ENCODE results near the gene CH25H.

Gene CH25H

DNA sequence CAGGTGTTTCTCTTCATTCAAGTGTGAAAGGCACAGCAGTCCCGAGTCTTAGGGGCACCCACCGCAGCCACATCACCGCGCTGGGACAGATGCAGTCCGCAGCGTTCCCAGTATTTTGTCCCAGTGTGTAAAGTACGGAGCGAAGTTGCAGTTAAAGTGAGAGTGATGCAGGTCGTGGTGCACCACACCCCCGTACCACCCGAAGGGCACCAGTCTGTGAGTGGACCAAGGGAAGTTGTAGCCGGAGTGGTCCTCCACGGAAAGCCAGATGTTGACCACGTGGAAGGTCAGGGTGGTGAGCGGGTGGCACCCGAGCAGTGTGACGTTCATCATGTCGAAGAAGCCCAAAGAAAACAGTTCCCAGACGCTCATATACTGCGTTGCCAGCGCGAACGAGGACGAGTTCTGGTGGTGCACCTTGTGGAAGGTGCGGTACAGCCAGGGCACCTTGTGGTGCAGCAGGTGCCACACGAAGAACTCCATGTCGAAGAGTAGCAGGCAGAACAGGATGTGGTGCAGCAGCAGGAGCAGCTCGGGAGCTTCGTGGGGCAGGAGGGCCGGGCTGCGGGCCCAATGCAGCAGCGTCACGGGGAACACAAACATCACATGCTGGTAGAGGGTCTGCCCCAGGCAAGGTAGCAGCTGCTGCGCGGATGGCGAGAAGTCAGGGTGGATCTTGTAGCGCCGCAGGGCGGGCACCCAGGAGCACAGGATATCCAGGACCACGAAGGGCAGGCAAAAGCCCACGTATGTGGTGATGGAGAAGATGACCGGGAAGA lies 526 bp downstream of the CH25H start:
- ChIA-PET POLR2A (no interaction called here), CTCF (interaction anchor here (1.1 to 1.6 kb wide), 3 partner anchors 172 to 274 kb away, joined by 4 to 5 read pairs (median 4); no protein-coding TSS in a partner anchor)
- DNase-seq (ENCODE audit: extremely low spot score): no peak
- no peak for TF ChIP-seq TARDBP (IDR thresholded peaks at IDR 0.05)
- TF ChIP-seq FOXM1 (IDR thresholded peaks at IDR 0.05; ENCODE audit: borderline replicate concordance): no peak
- TF ChIP-seq, protein P1, sequence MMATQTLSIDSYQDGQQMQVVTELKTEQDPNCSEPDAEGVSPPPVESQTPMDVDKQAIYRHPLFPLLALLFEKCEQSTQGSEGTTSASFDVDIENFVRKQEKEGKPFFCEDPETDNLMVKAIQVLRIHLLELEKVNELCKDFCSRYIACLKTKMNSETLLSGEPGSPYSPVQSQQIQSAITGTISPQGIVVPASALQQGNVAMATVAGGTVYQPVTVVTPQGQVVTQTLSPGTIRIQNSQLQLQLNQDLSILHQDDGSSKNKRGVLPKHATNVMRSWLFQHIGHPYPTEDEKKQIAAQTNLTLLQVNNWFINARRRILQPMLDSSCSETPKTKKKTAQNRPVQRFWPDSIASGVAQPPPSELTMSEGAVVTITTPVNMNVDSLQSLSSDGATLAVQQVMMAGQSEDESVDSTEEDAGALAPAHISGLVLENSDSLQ (IDR thresholded peaks at IDR 0.05): no peak
- no peak for TF ChIP-seq SP1 (IDR thresholded peaks at IDR 0.05)
- TF ChIP-seq CTBP1 (IDR thresholded peaks at IDR 0.05; ENCODE audit: borderline replicate concordance): no peak
- TF ChIP-seq NFRKB (IDR thresholded peaks at IDR 0.05): no peak
- no peak for TF ChIP-seq HDGF (IDR thresholded peaks at IDR 0.05; ENCODE audit: borderline replicate concordance)
- no peak for TF ChIP-seq ARNT (IDR thresholded peaks at IDR 0.05)
- no peak for TF ChIP-seq LEF1 (IDR thresholded peaks at IDR 0.05; ENCODE audit: borderline replicate concordance)
- no peak for TF ChIP-seq SUZ12 (IDR thresholded peaks at IDR 0.05)

DNA sequence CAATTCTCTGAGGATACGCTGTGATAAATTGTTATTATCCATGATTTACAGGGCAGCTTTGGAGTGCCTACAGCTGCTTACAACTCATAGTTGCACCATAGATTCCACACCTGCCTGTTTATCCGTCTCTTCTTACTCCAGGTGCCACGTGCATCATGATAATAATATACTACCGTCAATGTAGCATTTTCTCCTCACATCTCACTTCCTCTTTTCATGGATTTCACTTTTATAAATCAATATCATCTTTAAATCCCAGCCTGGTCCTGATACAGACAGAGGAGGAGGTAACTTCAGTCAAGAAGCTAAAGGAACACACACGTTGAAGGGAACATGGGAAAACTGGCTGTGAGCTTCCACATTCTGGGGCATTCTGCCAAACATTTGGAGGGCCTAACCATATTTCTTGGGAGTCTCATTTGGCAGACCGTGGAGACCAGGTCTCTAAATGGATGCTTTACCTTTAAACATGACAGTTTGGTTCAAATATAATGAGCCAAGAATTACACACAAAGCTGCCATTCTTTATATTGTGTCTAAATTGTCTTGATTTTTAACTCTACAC lies 2.4 kb downstream of the CH25H start:
- no peak for DNase-seq (ENCODE audit: extremely low spot score)
- no peak for TF ChIP-seq TARDBP (IDR thresholded peaks at IDR 0.05)
- no peak for TF ChIP-seq ZNF384 (IDR thresholded peaks at IDR 0.05)
- TF ChIP-seq FOXM1 (IDR thresholded peaks at IDR 0.05; ENCODE audit: borderline replicate concordance): no peak
- TF ChIP-seq ARNT (IDR thresholded peaks at IDR 0.05): no peak
- TF ChIP-seq LEF1 (IDR thresholded peaks at IDR 0.05; ENCODE audit: borderline replicate concordance): no peak
- no peak for TF ChIP-seq L3MBTL2 (conservative IDR thresholded peaks at IDR 0.05)
- no peak for TF ChIP-seq SUZ12 (IDR thresholded peaks at IDR 0.05)
- TF ChIP-seq, protein P1 (IDR thresholded peaks at IDR 0.05): no peak
- TF ChIP-seq BHLHE40 (IDR thresholded peaks at IDR 0.05; ENCODE audit: borderline replicate concordance): no peak
- no peak for TF ChIP-seq SP1 (IDR thresholded peaks at IDR 0.05)
- TF ChIP-seq NFRKB (IDR thresholded peaks at IDR 0.05): no peak
- CTCF ChIA-PET: interaction anchor here (1.3 kb wide), 1 partner anchor 9 kb away, joined by 5 read pairs; no protein-coding TSS in a partner anchor
- POLR2A ChIA-PET: no interaction called here

DNA sequence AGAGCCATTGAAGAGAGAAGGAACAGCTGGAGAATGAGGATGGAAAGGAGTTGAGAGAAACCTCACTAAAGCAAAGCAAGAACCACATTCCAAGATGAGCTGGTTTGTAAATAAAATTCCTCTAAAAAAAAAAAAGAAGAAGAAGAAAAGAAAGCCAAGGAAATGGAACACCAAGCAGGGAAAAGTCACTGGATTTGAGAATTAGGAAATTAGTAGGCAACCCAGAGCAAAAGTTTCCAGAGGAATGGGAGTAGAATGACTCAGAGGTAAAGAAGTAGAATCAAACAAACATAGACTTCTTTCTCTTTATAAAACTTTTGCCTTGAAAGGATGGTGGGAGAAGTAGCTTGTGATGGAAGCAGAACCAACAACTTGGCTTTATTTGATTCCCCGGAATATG lies 3.9 kb downstream of the CH25H start:
- no peak for DNase-seq (ENCODE audit: extremely low spot score)
- ChIA-PET CTCF (interaction anchor here (1.3 kb wide), 1 partner anchor 11 kb away, joined by 5 read pairs; no protein-coding TSS in a partner anchor), POLR2A (no interaction called here)
- TF ChIP-seq HDGF (IDR thresholded peaks at IDR 0.05; ENCODE audit: borderline replicate concordance): no peak
- no peak for TF ChIP-seq L3MBTL2 (conservative IDR thresholded peaks at IDR 0.05)
- TF ChIP-seq FOXM1 (IDR thresholded peaks at IDR 0.05; ENCODE audit: borderline replicate concordance): no peak
- no peak for TF ChIP-seq SP1 (IDR thresholded peaks at IDR 0.05)
- no peak for TF ChIP-seq ELF4 (IDR thresholded peaks at IDR 0.05)
- TF ChIP-seq, protein P1 (IDR thresholded peaks at IDR 0.05): no peak
- TF ChIP-seq FOXK2 (IDR thresholded peaks at IDR 0.05): no peak
- TF ChIP-seq ARNT (IDR thresholded peaks at IDR 0.05): no peak
- no peak for TF ChIP-seq SUZ12 (IDR thresholded peaks at IDR 0.05)
- no peak for TF ChIP-seq TARDBP (IDR thresholded peaks at IDR 0.05)
- no peak for TF ChIP-seq ZNF384 (IDR thresholded peaks at IDR 0.05)
- no peak for TF ChIP-seq LEF1 (IDR thresholded peaks at IDR 0.05; ENCODE audit: borderline replicate concordance)
- no peak for TF ChIP-seq FOXA1 (IDR thresholded peaks at IDR 0.05)
- no peak for TF ChIP-seq BHLHE40 (IDR thresholded peaks at IDR 0.05; ENCODE audit: borderline replicate concordance)
- TF ChIP-seq NFRKB (IDR thresholded peaks at IDR 0.05): no peak
- no peak for TF ChIP-seq CTBP1 (IDR thresholded peaks at IDR 0.05; ENCODE audit: borderline replicate concordance)

GRCh38 chr10:89202033-89202425 lies 5.1 kb downstream of the CH25H start:
- ChIA-PET CTCF (no interaction called here), POLR2A (no interaction called here)

More at GRCh38 chr10:89202033-89202425, 5.1 kb downstream of the CH25H start:
- TF ChIP-seq FOXA1 (IDR thresholded peaks at IDR 0.05) (no peak), ARNT (IDR thresholded peaks at IDR 0.05) (no peak), TARDBP (IDR thresholded peaks at IDR 0.05) (no peak), ELF4 (IDR thresholded peaks at IDR 0.05) (no peak), ZNF384 (IDR thresholded peaks at IDR 0.05) (no peak), NFRKB (IDR thresholded peaks at IDR 0.05) (no peak), LEF1 (IDR thresholded peaks at IDR 0.05; ENCODE audit: borderline replicate concordance) (no peak), FOXK2 (IDR thresholded peaks at IDR 0.05) (no peak), L3MBTL2 (conservative IDR thresholded peaks at IDR 0.05) (no peak)
- TF ChIP-seq, protein P1 (IDR thresholded peaks at IDR 0.05): no peak
- DNase-seq (ENCODE audit: extremely low spot score): no peak
